GM20000 (cell line): ENCODE data around the gene MTHFD1L.
"Not testable (repeated sequence)": the region's sequence is repeated elsewhere in the genome, so short reads cannot be mapped to it uniquely, and the experiment has no call there.

Experiments
- DNase-seq: peaks from one replicate; pipeline ENCODE4 v3.0.0; 2012; ENCODE audit warnings: low spot score
- TF ChIP-seq, protein P1 (sequence below): IDR thresholded peaks from 2 replicates; pipeline ENCODE4 v1.5.1; 2012; ENCODE audit warnings: mild to moderate bottlenecking, control low read depth; ENCODE audit errors: extremely low read depth, missing control alignments

Gene MTHFD1L

GRCh38 chr6:150840185-150840584, 25.3 kb upstream of the MTHFD1L start:
- TF ChIP-seq, protein P1, sequence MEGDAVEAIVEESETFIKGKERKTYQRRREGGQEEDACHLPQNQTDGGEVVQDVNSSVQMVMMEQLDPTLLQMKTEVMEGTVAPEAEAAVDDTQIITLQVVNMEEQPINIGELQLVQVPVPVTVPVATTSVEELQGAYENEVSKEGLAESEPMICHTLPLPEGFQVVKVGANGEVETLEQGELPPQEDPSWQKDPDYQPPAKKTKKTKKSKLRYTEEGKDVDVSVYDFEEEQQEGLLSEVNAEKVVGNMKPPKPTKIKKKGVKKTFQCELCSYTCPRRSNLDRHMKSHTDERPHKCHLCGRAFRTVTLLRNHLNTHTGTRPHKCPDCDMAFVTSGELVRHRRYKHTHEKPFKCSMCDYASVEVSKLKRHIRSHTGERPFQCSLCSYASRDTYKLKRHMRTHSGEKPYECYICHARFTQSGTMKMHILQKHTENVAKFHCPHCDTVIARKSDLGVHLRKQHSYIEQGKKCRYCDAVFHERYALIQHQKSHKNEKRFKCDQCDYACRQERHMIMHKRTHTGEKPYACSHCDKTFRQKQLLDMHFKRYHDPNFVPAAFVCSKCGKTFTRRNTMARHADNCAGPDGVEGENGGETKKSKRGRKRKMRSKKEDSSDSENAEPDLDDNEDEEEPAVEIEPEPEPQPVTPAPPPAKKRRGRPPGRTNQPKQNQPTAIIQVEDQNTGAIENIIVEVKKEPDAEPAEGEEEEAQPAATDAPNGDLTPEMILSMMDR = no peak

DNA sequence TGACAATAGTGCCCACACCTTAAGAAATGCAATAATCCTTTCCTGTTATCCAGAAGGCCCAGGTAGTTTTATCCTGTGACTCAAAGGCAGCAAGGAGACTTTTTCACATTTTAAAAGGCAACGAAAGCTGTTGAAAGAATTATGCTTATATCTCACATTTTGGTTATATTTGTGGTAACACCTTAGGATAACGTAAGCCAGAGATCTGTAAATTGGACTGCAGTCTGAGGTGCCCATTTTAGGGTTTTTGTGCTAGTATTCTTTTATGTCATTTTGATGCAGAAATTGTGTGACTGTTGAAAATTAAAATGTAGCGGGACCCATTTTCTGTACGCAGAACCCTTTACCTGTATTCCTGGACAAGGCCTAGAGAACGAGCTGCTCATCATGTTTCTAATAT, 24.3 kb upstream of the MTHFD1L start:
- TF ChIP-seq, protein P1 = no peak
- no peak for DNase-seq

More at GRCh38 chr6:150840185-150840584, 25.3 kb upstream of the MTHFD1L start:
- DNase-seq = no peak

- TF ChIP-seq, protein P1 = no peak
- no peak for DNase-seq
Observed at GRCh38 chr6:150841697-150842096, 23.8 kb upstream of the MTHFD1L start.

GRCh38 chr6:150844371-150844770, 21.1 kb upstream of the MTHFD1L start:
- TF ChIP-seq, protein P1 = no peak
- DNase-seq = no peak

- DNase-seq = no peak
- TF ChIP-seq, protein P1 = no peak
Observed at GRCh38 chr6:150846641-150847040, 18.9 kb upstream of the MTHFD1L start.

DNA sequence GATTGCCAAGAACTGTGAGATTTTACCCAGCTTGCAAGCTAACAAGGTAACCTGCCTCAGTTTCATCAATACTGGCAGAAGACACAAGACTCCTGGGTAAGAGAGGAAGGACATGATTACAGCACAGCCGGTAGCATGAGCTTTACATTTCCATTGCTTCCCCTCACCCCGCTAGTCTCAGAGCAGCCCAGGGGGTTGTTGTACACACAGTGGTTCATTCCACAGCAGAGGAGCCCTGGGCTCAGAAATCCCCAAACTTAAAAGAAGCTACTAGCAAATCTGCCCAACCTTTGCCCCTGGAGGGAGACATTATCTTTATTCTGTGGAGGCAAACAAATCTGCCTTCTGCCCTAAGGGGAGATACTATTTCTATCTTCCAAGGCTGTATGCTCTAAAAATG, 17.1 kb upstream of the MTHFD1L start:
- no peak for DNase-seq
- TF ChIP-seq, protein P1 = no peak

DNA sequence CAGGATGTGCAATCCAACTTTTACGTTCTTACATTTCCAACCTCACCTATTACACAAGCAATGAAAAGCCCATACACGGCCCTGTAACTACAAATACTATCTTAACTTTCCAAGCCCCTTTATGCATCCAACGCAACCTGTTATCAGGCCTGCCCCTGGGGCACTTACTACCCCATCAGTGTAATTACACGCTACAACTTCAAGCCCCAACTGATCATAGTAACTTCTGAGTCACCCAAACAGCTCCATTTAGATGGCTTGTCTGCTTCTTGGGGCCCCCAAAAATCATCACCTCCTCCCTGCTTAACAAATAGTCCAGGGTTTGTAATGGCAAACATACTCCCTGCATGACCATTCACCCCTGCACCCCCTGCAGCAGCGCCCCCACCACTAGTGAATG, 11.1 kb upstream of the MTHFD1L start:
- not testable (repeated sequence) for DNase-seq

GRCh38 chr6:150855171-150855570, 10.3 kb upstream of the MTHFD1L start:
- not testable (repeated sequence) for DNase-seq
